Measurements from ENCODE around the gene C2orf72.
A peak's percentile ranks its signal among the peaks of the same experiment; 100 is the strongest.

C2orf72 gene

DNA sequence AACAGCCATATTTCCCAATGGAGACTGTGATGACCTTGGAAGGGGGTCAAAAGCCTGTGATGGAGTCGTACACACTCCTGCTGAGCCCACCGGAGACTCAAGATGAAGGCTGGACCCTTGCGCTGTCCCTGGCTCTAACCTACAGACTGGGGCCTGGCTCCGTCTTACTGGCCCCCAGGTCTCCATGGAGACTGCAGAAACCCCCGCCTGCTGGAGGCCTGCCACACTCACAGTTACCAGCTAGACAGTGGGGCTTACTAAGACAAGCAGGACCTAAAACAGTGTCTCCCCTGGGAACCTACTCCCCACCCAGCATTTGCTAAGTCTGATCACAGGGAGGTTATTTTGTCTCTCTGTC is 9.6 kb downstream of the C2orf72 start:
- no peak overlapping the region for H3K4me3 Mint-ChIP-seq
- no peaks in the 10 kb centered on the region for H3K9me3 Mint-ChIP-seq
- H3K36me3 Mint-ChIP-seq (ENCODE audit: low read depth): no peaks in the 10 kb centered on the region
- no peaks in the 10 kb centered on the region for H3K4me1 Mint-ChIP-seq (ENCODE audit: low read depth)
- peaks cover 16% of the 10 kb centered on the region for H3K27me3 Mint-ChIP-seq (ENCODE audit: low read depth)
- no peak overlapping the region for H3K27ac Mint-ChIP-seq

GRCh38 chr2:231047274-231047922 is 10.1 kb downstream of the C2orf72 start:
- H3K36me3 Mint-ChIP-seq (ENCODE audit: low read depth): no peaks in the 10 kb centered on the region
- H3K27ac Mint-ChIP-seq: no peak overlapping the region
- H3K9me3 Mint-ChIP-seq: no peaks in the 10 kb centered on the region
- no peak overlapping the region for H3K4me3 Mint-ChIP-seq
- peaks cover 3% of the 10 kb centered on the region for H3K4me1 Mint-ChIP-seq (ENCODE audit: low read depth)
- H3K27me3 Mint-ChIP-seq (ENCODE audit: low read depth): peaks cover 17% of the 10 kb centered on the region

DNA sequence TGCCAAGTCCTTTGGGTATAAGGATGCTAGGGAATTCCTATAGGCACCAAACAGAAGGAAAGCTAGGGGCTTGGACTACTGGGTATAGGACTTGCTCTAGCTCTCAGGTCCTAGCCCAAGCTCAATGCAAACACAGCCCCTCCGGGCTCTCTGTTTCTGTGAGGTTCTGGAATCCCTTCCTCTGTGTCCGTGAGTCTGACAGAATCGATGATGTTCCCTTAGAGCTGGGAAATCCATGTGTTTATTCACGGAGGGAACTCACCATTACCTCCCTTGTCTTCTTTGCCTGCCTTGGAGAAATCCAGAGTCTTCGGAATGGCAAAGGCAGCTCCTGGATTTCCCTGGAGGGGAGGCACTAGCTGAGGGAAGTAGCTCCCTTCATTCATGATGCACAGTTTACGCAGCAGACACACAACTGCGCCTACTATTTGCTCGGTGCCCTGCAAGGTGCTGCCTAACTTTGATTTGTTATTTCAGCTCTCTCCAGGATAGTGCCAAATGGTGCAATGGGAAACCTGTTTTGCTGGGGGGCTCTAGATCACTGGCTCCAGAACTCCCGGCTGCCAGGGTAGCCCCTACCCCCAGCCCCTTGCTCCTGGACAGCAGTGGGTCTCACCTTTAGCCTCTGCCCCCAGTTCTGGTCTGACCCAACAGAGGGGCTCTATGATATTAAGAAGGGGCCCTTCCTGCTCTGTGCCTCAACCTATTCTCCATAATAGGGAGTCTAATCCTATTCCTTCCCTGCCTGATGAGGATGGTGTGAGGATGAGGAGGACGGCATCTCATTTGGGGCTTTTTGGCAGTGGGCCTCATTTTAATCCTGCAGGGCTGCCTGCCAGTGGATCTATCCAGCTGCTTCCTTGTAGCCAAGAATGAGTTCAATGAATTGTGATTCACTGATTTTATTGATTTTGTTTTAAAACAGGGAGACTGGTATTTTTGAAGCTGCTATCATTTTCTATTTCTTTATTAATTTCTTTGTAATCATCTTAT is 10.9 kb downstream of the C2orf72 start:
- no peaks in the 10 kb centered on the region for H3K9me3 Mint-ChIP-seq
- H3K4me3 Mint-ChIP-seq: no peak overlapping the region
- H3K27ac Mint-ChIP-seq: no peak overlapping the region
- H3K4me1 Mint-ChIP-seq (ENCODE audit: low read depth): peaks cover 9% of the 10 kb centered on the region
- H3K36me3 Mint-ChIP-seq (ENCODE audit: low read depth): no peaks in the 10 kb centered on the region
- H3K27me3 Mint-ChIP-seq (ENCODE audit: low read depth): peaks cover 24% of the 10 kb centered on the region

- Mint-ChIP-seq H3K4me1 (ENCODE audit: low read depth) (peaks cover 18% of the 10 kb centered on the region), H3K4me3 (no peak overlapping the region), H3K9me3 (no peaks in the 10 kb centered on the region), H3K27me3 (ENCODE audit: low read depth) (peaks cover 26% of the 10 kb centered on the region), H3K36me3 (ENCODE audit: low read depth) (no peaks in the 10 kb centered on the region), H3K27ac (no peak overlapping the region)
Observed at GRCh38 chr2:231049286-231050017, 12.1 kb downstream of the C2orf72 start.

DNA sequence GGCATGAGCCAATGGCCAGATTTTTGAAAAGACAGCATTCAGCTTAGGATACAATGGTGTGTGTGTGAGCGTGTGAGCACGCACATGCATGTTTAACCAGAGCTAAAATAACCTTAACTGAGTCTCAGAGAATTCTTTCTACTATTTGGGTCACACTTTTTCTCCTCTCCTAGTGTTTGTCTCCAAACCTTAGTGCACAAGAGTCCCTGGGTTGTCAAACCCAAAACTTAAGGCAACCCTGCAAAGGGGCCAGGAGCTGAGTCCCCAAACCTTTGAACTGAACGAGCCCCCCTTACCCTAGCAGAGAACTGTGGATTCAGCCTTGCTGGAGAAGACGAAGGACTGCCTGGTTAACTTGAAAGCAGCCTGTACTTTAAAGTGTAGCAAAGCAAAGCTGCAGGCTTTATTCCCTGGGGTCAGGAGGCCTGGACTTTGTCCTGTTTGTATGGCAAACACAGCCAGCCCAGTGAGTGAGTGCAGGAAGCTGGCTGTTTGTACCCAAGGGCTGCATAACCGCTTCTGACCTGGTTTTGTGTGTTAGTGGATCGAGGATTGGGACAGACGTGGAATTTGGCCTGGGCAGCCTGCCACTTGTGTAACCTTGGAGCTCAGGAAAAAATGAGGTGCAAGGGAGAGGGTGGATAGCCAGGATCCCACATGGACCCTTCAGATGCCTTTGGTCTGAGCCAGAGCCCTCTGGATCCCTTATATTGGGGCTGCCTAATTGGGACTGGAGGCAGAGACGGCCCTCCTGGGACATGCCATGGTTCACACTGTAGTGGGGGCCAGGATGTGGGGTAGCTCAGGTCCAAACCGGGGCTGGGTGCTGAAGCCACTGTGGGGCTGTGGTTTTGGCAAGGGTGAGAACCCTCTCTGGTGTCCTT is 12.9 kb downstream of the C2orf72 start:
- H3K27ac Mint-ChIP-seq: no peak overlapping the region
- H3K36me3 Mint-ChIP-seq (ENCODE audit: low read depth): no peaks in the 10 kb centered on the region
- peaks cover 26% of the 10 kb centered on the region for H3K27me3 Mint-ChIP-seq (ENCODE audit: low read depth)
- no peak overlapping the region for H3K4me3 Mint-ChIP-seq
- H3K9me3 Mint-ChIP-seq: no peaks in the 10 kb centered on the region
- peaks cover 18% of the 10 kb centered on the region for H3K4me1 Mint-ChIP-seq (ENCODE audit: low read depth)

- no peaks in the 10 kb centered on the region for H3K9me3 Mint-ChIP-seq
- H3K4me1 Mint-ChIP-seq (ENCODE audit: low read depth): peaks cover 18% of the 10 kb centered on the region
- H3K27me3 Mint-ChIP-seq (ENCODE audit: low read depth): peaks cover 26% of the 10 kb centered on the region
- H3K4me3 Mint-ChIP-seq: no peak overlapping the region
- H3K27ac Mint-ChIP-seq: no peak overlapping the region
- no peaks in the 10 kb centered on the region for H3K36me3 Mint-ChIP-seq (ENCODE audit: low read depth)
Observed at GRCh38 chr2:231051116-231051515, 13.8 kb downstream of the C2orf72 start.

DNA sequence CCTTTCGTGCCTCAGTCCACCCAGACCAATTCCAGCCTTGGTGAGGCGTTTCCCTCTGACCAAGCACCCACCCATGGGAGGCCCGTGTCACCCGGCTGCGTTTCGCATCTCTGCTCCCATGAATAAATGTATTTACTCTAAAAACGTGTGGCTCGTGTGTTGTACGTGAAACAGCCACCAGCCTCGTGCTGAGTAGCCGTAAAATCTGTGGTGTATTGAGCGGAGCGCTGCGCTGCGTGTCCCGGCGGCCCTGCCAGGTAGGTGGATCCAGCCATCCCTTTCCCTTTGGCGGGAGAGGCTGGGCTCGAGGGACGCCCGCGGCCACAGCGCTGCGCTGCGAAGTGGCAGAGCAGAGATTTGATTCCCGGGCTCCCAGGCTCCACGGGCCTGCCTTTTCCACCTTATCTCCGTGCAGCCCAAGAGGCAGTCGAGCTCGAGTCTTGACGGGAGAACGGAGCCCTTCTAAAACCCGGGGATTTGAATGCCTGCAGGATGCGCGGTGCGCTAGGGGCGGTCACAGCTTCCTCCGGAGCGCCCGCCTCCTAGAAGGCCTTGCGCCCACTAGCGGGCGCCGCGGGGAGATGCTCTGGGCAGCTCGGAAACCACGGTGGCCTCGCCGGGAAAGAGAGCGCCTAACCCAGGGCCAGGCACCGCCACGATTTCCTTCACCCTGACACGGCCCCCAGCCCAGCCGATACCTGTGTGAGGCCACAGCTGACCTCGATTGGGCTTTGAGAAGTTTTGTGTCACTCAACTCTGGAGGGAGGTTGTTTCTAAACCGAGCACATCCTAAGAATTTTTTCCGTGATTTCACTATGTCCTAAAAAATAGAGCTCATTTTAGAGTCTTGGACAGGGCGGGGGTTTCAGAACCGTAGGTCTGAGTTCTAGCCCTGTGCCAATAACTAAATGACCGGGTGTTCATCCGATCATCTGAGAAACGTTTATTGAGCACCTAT is 15.4 kb downstream of the C2orf72 start:
- Mint-ChIP-seq H3K27me3 (ENCODE audit: low read depth) (peaks cover 26% of the 10 kb centered on the region), H3K27ac (peak overlapping the region; percentile 36), H3K4me3 (peak overlapping the region; percentile 88), H3K9me3 (no peaks in the 10 kb centered on the region), H3K36me3 (ENCODE audit: low read depth) (no peaks in the 10 kb centered on the region), H3K4me1 (ENCODE audit: low read depth) (peaks cover 20% of the 10 kb centered on the region)

DNA sequence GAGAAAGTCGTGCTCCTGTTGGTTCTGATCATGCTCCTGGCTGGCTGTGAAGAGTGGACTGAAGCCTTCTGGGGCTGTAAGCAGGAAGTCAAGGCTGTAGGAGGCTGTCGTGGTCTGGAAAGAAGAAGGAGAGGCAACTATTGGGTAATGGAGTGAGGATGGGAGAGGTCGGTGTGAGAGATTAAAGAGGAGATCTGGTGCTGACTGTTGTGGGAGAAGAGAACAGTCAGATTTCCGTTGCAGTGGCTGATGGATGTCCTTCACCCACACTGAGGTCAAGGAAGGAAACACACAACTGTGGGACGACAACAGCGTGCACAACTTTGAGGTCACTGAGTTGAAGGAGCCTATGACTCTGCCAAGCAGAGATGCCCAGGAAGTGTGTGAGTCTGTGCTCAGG is 16.5 kb downstream of the C2orf72 start:
- Mint-ChIP-seq H3K36me3 (ENCODE audit: low read depth) (no peaks in the 10 kb centered on the region), H3K27me3 (ENCODE audit: low read depth) (peaks cover 26% of the 10 kb centered on the region), H3K4me3 (no peak overlapping the region), H3K4me1 (ENCODE audit: low read depth) (peaks cover 30% of the 10 kb centered on the region), H3K27ac (peak overlapping the region; percentile 37), H3K9me3 (no peaks in the 10 kb centered on the region)

- peak within 1 kb of the TSS; percentile 97 for H3K4me3 Mint-ChIP-seq
- H3K4me1 Mint-ChIP-seq (ENCODE audit: low read depth): peaks cover 43% of the 10 kb centered on the region
Observed at GRCh38 chr2:231056453-231057416, 19.4 kb downstream of the C2orf72 start, which contains the start of gene PSMD1. Gene PSMD1 (plus strand): TSS chr2:231056867. CDS start chr2:231057026, 159 bp downstream.

GRCh38 chr2:231057590-231057989 is 20.3 kb downstream of the C2orf72 start:
- Mint-ChIP-seq H3K27ac (peak overlapping the region; percentile 42), H3K27me3 (ENCODE audit: low read depth) (peaks cover 12% of the 10 kb centered on the region), H3K4me1 (ENCODE audit: low read depth) (peaks cover 39% of the 10 kb centered on the region), H3K9me3 (no peaks in the 10 kb centered on the region), H3K36me3 (ENCODE audit: low read depth) (peaks cover 9% of the 10 kb centered on the region), H3K4me3 (peak overlapping the region; percentile 86)

More at GRCh38 chr2:231056453-231057416, 19.4 kb downstream of the C2orf72 start, which contains the start of gene PSMD1:
- Mint-ChIP-seq H3K36me3 (ENCODE audit: low read depth) (peaks cover 1% of the 10 kb centered on the region), H3K9me3 (no peaks in the 10 kb centered on the region), H3K27ac (peak within 1 kb of the TSS; percentile 99), H3K27me3 (ENCODE audit: low read depth) (peaks cover 17% of the 10 kb centered on the region)

DNA sequence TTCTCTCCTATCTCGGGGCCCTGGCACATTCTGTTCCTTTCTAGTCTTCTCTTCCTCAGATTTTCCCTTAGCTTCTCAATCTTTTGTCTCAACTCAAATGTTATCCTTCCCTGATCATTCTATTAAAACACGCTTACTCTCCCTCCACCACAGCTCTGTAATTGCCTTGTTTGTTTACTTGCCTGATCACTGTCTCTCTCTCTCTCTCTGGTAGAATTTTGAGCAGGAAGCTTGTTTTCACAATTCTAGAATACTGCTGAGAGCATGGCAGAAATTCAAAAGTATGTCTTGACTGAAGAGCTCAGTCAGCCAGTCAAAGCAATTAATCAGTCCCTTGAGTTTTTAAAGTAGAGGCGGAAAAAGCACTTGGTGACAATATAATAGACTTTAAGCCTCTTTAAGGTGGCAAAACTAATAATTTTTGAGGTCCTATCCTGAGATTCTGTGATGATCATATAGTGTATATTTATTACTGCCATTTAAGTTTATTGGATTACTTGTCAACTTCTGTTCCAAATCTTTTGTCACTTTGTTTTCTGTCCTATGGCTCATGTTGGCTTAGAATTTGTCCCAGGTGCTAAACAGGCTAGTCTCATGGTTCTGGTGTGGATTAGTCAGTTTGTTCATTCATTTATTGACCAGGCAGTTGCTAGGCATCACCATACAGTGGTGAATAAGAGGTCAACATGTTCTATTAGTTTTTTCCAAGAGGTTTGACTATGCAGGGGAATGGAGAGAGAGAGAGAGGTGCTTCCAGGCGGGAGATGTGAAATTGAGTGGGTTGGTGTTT is 21.6 kb downstream of the C2orf72 start:
- peaks cover 30% of the 10 kb centered on the region for H3K4me1 Mint-ChIP-seq (ENCODE audit: low read depth)
- peak overlapping the region; percentile 86 for H3K4me3 Mint-ChIP-seq
- peak overlapping the region; percentile 12 for H3K27ac Mint-ChIP-seq
- H3K27me3 Mint-ChIP-seq (ENCODE audit: low read depth): peaks cover 3% of the 10 kb centered on the region
- peaks cover 16% of the 10 kb centered on the region for H3K36me3 Mint-ChIP-seq (ENCODE audit: low read depth)
- no peaks in the 10 kb centered on the region for H3K9me3 Mint-ChIP-seq
